HG03520 (cell line): ENCODE data around the gene THBS3.
"Not testable (repeated sequence)": the region's sequence is repeated elsewhere in the genome, so short reads cannot be mapped to it uniquely, and the experiment has no call there.

ENCODE experiments used
- ATAC-seq: cut with Tn5 transposase; IDR thresholded peaks from one replicate; pipeline ENCODE4 v1.9.1; 2021; ENCODE audit warnings: mild to moderate bottlenecking, moderate library complexity; ENCODE audit not compliant: unreplicated experiment

Gene THBS3

DNA sequence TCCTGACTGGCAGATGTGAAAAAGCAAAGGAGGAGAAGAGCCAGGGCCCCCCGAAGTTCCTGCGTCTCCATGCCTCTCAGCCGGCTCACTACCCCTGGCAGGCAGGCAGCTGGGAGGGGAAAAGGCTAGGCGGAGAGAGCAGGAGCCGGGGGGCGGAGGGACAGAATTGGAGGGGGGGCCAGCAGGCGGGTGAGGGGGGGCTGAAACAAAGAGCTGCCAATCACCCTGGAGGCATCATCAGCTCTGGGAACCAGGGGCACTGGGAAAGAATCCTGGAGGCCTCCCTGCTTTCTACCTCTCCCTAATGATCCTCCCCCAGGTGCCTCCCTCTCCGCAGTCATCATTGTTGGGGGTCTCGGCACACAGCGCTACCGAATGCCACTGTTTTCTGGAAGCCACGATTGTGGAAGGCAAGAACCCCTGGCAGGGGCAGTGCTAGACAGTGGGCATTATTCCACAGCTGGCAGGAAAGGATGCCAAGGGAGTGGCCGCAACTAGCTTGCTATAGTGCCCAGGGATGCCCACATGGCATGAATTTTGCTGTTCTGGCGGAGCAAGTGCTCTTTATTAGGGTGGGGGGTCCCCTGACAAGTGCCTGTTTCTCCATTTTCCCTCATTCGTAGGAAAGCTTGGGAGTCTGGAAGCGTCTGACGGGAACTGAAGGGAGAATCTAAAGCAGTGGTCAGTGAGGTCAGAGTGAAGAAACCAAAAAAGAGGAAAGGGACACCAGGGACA, at the start of gene THBS3:
Gene THBS3 (minus strand): TSS at position 92 of the 735 bp plus-strand sequence. CDS start 21 bp downstream, at position 71.
- ATAC-seq, result no peak

DNA sequence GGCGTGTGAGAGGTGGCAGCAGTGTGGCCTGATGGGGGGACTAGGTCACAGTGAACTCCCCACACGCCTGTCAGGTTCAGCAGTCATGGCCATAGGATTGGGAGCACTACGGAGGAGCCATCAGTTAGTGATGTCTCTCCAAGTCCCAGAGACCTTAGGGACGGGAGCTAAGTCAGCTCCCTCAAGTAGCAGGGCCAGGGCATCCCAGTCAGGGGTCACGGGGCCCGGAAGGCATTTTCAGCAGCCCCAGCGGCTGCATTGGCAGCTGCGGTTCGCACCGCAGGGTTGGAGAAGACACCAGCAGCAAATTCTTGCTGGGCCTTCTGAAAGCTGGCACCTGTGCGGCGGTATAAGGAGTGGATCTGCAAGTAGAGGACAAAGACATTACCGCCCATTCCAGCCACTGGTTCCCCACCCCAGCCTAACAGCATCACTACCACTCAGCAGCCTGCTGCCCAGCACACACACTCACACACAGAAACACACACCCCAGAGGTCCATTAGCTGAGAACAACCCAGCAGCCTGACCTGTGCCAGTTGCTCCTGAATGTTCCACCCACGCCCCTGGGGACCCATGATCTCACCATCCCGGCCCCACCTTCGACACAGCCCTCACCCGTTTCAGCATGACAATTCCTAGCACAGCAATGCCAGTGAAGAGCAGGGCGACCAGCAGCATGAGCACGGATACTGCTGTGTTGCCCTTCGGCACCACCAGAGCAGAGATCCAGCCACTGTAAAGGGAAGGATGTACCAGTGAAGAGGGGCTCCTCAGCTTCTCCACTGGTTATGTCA, 48.6 kb upstream of the THBS3 start:
- no peak for ATAC-seq

DNA sequence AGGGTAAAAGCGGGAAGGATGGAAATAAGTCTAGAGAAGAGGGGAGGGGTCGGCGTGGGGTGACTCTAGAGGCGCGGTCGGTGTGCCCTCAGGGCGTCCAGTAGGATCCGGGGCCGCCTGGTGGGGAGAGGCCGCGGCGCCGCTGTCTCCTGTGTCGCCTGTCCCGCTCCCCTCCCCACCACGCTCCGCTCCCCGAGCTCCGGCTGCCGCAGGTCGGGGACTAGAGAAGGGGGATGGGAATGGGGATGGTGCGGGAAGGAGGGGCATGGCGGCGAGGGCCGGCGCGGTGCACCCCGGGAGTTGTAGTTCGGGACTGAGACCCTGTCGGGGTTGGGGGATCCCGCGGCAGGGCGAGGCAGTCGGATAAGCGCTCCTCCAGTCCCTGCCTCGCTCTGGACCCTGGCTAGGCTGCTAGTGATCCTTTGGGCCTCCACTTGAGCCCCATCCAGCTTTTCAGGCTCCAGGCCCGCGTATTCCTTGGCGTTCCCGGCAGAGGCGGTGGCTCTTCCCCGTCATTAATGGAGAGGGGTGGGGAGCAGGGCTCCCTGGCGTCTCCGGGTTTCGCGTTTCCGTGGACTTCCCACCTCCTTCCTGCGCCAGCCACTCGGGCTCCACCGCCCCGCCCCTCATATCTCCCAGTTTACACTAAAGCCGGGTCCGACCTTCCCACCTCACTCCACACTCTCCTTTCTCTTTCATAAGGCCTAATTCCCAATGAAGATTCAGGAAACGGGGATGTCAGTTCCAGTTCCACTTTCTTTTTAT, 47.7 kb upstream of the THBS3 start, which contains the start of gene ENTREP3:
Gene ENTREP3 (minus strand): TSS at position 241 of the 765 bp plus-strand sequence. CDS start 606 bp downstream, outside the sequence.
- no peak for ATAC-seq

DNA sequence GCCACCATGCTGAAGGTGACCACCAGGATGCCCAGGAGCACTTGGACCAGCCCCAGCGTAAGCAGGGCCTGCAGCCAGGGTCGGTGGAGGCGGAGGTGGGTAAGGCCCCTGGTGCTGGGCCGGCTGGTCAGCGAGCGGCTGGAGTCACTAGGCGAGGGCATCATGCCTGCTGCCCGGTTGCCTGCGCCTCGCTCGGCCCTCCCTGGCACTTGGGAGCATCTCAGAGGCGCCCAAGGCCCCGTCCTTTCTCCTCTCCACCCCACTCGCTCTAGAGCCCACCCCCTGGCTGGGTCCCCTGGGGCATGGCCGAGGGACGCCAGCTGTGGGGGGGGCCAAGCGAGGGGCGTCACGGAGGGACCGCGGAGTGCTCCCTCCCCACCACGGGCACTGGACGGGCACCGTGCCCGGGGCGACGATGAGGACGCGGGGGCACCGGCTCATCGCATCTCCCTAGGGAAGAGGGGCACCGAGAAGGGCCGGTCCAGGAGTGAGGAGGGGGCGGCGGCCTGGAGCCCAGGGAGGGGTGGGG, 47.1 kb upstream of the THBS3 start:
- ATAC-seq, result no peak

DNA sequence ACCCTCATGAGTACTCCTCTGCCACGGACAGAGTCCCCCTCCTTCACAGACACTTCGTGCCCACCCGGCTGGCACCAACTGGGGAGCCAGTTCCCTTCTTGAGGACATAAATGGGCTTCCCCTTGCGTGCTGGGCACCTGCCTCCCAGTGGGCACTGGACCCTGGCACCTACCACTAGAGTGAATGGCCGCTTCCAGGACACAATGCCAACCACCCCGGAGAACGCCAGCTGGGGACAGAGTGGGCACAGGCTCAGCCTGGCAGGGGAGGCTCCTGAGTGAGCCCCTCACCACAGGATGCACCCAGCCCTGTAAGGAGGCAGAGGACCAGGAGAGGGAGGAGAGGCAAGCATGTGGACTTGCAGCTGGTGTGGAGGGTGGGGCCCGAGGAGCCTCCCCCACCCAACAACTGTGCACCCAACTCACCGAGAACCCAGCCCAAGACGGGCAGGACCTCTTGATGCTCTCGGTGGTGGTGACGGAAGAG, 46.6 kb upstream of the THBS3 start:
- no peak for ATAC-seq

DNA sequence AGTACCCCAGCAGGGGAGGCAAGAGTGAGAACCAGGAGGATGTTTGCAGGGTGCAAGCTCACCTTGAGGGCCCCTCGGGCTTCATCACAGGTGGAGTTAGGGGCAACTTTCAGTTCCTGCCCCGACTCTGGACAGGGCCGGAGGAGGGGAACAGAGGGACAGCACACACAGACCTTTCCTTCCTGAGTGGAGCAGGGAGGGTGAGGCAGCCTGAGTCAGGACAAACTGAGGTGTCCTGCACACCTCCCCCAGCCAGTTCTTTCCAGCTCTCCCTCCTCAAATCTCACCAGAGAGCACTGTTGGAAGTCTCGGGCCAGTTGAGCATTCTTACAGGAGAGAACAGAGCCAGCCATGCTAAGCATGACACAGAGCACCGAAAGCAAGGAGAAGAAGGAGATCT, 46.1 kb upstream of the THBS3 start:
- ATAC-seq, result no peak

DNA sequence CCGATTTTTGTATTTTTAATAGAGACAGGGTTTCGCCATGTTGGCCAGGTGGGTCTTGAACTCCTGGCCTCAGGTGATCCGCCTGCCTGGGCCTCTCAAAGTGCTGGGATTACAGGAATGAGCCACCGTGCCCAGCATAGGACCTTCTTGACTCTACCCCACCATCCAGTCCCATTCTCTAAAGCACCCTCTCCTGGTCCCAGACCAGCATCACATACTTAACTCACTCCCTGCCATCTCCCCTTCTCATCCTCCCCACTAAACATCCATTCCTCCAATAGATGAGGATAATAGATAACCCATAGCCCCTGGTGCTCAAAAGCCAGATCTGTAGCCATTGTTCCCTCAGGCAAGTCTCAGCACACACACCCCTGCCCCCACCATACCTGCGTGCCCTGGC, 45.5 kb upstream of the THBS3 start:
- ATAC-seq, result no peak

DNA sequence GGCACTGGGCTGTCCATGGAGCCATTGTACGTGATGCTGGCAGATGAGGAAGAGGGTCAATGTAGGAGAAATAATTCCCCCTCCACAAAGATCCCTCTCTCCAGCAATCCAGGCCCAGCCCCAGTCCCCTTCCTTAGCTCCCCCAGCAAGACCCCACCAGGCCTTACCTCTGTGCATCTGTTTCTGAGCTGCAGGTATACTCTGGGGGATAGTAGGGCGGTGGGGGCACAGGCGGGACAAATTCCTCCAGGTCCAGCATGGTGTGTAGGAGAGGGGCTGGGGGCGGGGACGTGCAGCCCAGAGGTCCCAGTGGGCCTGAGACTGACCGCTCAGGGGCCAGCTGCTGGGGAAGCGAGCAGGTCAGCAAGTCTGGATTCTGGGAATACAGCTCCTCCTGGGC, 43.9 kb upstream of the THBS3 start:
- no peak for ATAC-seq

DNA sequence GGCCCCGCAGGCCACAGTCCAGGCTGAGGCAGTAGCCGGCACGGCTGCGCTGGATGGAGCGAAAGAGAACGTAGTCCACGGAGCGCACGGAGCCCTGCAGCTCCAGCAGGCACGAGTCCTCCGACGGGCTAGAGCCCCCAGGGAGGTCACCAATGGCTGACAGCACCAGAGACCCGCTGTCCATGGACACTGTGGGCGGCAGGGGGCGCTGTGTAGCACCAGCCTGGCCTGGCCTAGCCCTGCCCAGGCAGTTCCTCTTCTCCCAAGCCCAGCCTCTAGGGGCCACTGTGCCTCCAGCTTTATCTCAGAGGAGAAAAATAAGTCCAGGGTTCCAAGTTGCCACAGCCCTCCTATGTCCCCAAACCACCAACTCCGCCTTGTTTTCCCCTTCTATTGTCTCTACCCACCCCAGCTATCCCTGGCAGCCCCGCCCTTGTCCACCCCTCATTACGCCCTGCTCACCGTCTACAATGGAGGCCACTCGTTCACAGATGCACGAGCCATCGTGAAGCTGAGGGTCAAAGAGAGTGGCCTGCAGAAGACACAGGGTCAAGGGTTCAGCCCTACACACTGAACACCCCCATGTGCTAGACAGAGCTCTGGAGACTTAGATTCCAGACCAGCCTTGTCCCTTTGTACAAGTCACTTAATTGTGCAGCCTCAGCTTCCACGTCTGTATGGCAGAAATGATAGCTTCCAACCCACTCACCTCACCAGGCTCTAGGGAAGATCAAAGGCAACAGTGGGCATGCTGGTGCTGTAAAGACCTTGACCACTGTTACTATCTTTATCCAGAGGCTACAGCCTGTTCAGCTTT, 43.1 kb upstream of the THBS3 start:
- peak; percentile 78 for ATAC-seq

DNA sequence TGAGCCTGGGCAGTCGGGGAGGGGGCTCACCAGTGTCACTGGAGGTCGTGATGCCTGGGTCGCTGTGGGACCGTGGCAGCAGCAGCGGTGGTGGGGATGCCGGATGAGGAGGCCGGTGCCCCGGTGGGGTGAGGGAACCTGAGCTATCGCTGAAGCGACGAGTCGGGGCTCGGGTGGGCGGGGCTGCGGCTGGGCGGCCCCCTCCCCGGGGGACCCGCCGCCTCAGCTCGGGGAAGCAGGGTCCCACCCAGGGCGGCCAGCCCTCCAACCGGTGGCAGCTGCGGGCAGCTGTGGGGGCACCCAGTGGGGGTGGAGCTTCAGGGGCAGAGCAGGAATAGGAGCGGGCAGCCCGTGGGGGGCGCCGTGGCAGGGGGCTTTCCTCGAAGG, 42.5 kb upstream of the THBS3 start:
- peak; percentile 9 for ATAC-seq

DNA sequence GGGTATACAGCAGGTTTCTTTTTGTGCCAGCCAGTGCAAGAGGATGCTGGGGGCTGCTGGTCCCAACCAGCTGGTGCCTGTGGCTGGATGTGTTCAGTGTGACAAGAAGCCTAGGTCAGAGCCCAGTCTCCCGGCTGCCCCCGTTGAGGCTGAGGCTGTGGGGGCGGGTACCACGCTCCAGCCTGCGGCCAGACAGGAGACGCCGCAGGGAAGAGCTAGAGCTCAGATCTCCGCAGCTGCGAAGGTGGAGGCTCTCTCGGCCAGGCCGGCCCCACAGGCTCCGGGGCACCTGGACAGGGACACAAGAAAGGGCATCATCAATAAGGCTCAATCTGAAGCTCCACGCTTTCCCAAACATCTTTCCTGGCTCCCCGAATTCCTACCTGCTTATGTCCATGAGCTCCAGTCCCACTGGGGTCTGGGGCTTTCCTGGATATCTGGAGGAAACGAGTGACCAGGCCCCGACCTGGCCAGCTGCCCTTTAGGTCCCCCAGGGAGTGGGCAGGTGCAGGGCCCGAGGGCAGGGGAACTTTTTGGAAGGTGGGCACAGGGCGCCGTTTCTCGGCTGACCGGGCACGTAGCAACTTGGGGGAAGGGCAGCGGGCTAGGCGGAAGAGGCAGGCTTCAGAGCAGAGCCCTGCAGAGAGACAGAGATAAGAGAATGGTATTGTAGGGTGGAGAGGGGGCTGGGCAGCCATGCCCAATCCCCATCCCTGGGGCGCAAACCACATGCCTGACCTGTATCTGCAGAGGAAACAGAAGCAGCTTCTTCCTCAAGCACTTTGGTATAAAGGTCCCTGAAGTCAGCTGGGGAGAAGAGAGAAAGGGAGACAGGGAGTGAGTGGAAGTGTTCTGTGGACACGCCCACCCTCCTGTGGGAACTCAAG, 40.2 kb upstream of the THBS3 start:
- no peak for ATAC-seq

DNA sequence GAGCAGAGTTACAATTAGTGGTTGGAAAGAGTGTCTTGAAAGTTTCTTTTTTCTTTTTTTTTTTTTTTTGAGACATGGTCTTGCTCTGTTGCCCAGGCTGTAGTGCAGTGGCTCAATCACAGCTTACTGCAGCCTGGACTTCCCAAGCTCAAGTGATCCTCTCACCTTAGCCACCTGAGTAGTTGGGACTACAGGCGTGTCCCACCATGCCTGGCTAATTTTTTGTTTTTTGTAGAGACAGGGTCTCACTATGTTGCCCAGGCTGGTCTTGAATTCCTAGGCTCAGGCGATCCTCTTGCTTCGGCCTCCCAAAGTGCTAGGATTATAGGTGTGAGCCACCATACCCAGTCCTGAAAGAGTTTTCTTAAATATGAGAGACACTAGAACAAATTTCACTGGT, 39.1 kb upstream of the THBS3 start:
- not testable (repeated sequence) for ATAC-seq

DNA sequence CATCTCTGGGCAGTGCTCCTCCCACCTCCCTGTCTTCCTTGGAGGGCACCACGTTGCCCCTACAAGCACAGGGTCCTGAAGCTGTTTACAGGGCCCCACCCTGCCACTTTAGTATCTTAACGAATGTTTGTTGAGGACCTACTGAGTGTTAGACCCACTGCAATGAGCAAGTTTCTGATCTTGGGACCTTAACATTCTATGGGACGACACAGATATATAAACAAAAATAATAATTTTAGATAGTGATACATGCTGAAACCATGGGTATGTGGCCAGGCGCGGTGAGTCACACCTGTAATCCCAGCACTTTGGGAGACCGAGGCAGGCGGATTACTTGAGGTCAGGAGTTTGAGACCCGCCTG, 37.4 kb upstream of the THBS3 start:
- ATAC-seq, result no peak

DNA sequence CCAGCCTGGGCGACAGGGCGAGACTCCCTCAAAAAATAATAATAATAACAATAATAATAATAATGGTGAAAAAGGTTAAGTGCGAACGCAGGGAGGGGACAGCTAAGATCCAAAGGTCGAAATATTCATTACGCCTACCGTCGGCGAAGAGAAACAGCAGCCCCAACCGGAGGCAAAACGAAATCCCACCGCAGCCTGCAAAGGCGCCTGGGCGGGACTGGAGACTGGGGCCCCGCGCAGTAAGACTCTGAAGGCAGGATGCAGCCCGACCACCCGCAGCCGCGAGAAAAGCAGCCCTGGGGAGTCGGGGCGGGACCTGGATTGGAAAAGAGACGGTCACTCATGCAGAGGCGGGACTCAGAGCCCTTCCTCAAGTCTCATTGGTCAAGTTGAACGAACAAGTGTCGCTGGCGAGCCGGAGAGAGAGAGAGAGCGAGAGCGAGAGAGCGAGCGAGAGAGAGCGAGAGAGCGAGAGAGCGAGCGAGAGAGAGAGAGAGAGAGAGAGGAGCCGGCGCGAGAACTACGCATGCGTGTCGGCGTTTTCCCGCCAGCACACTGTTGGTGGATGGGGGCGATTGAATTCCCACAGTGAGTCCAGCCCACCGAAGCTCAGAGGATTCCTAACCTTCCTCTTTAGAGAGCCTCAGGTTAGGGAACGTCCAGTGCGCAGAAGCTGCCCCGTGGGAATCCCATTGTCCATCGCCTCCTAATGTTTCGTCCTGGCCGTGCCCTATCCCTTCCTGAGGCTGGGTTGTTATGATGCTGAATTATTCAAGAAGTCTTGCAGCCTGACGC, 36.9 kb upstream of the THBS3 start:
- peak; percentile 78 for ATAC-seq

DNA sequence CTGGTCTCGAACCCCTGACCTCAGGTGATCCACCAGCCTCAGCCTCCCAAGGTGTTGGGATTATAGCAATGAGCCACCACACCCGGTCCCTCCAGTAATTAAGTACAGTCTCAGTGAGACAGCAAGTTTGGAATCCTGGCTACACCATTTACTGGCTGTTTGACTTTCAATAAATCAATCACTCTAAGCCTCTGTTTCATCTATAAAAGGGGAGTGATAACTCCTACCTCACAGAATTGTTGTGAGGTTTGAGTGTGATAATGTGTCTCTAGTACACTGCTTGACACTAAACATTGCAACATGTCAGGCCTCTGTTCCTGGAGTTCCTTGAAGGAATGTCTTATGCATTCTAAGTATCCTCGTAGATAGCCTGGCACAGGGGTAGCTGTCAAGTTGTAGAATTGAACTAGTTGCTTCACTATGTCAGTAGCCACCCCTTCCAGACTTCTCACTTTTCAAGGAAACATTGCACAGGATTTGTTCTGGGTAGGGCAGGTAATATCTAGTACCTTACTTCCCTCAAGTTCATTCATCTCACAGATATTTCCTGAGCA, 35.2 kb upstream of the THBS3 start:
- no peak for ATAC-seq

DNA sequence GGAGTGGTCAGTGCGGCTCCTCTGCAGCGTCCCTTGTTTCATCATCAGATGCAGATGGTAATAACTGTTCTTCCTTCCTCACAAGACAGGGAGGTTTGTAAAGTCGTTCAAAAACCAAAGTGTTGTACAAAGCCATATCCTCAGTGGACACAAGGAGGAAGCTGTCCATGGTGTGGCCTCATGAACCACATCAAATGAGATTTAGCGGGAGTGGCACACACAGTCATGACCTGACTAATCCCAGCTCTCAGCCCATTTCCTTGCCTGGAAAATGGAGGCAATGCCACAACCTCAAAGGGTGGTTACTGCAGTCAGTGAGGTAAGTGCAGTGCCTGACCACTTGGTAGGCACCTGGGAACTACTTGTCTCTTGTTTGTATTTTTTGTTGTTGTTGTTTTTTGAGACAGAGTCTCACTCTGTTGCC, 34.2 kb upstream of the THBS3 start:
- ATAC-seq, result no peak

DNA sequence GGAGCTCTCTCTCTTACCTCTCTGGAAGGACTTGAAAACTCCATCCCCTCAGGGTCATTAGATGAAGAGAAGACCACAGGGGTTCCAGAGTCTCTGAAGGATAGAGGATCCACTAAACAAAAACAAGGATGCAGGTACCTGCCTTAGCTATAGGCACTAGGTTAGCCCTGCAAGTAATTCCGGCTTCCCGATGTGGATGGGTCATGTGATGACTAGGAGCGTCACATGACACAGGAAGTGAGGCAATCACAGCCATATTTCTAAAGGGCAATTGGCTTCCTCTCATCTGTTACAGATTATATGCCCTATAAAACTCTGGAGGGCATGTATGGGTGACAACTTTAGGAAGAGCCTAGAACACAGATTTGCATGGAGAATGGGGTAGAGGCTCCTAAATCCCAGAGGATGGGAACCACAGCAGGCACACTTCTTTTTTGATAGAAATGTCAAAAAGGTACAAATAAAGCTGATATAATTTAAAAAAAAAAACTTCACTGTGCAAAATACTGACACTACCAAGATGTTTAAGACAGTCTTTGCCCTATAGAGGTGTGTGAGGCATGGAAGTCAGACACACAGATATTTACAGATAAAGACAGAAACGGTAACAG, 33.5 kb upstream of the THBS3 start:
- no peak for ATAC-seq

DNA sequence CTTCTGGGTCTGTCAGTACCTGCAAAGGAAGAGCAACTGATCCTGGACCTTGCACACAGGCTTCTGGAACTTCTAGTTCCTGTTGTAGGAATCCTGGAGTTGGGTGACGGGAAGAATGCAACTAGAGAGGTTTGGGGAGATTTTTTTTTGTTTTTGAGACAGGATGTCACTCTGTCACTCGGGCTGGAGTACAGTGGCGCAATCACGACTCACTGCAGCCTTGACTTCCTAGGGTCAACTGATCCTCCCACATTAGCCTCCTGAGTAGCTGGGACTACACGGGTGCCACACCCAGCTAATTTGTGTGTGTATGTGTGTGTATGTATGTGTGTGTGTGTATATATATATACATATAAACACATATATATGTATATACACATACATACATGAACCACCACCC, 28.8 kb upstream of the THBS3 start:
- no peak for ATAC-seq
